ENCODE measurements around the gene FBXW7.

Gene FBXW7

GRCh38 chr4:152515678-152516077 lies 20.2 kb downstream of the FBXW7 start:
- no peak overlapping the region for H3K4me3 Mint-ChIP-seq
- no peak overlapping the region for H3K27ac Mint-ChIP-seq
- peaks cover 19 to 48% of the 10 kb centered on the region in 2 donors for H3K4me1 Mint-ChIP-seq (ENCODE audit: low read depth in 2 of 2)
- no peaks in the 10 kb centered on the region for H3K9me3 Mint-ChIP-seq
- ATAC-seq (replicated peaks) (no peak), DNase-seq (no peak)
- no peaks in the 10 kb centered on the region for H3K27me3 Mint-ChIP-seq
- H3K36me3 Mint-ChIP-seq (ENCODE audit: insufficient read depth), result peaks cover 23% of the 10 kb centered on the region

DNA sequence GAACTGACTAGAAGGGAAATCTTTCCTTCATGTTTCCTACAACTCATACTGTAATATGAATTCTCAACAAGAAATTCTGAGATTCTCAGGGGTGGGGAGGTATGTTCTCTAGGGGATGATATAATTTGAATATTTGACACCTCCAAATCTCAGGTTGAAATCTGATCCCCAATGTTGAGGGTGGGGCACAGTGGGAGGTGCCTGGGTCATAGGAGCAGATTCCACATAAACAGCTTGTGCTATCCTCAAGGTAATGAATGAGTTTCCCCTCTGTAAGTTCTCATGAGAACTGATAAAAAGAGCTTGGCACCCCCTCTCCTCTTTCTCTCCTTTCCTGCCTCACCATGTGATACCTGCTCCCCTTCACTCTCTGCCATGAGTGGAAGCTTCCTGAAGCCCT lies 21.5 kb downstream of the FBXW7 start:
- Mint-ChIP-seq H3K27me3 (no peaks in the 10 kb centered on the region), H3K4me3 (no peak overlapping the region), H3K27ac (peak overlapping the region in 1 of 2 donors; percentile 4), H3K36me3 (ENCODE audit: insufficient read depth) (peaks cover 12% of the 10 kb centered on the region), H3K4me1 (ENCODE audit: low read depth in 2 of 2) (peaks cover 26 to 47% of the 10 kb centered on the region in 2 donors), H3K9me3 (no peaks in the 10 kb centered on the region)
- DNase-seq, result no peak
- ATAC-seq (replicated peaks), result no peak

DNA sequence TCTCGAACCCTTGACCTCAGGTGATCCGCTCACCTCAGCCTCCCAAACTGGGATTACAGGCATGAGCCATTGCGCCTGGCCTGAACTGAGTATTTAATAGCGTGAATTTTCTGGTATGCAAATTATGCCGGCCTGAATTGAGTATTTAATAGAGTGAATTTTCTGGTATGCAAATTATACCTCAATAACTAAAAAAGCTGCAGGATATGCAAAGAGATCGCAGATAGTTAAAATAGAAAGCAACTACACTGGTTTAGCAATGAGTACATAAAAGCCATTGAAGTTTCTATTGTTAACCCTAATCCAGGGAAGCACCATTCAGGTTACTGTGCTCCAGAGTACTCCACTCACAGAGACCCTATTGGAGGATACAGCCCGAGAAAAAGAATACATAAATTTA lies 22.8 kb downstream of the FBXW7 start:
- no peak overlapping the region for H3K27ac Mint-ChIP-seq
- H3K27me3 Mint-ChIP-seq, result no peaks in the 10 kb centered on the region
- no peak overlapping the region for H3K4me3 Mint-ChIP-seq
- H3K36me3 Mint-ChIP-seq (ENCODE audit: insufficient read depth), result peaks cover 14% of the 10 kb centered on the region
- ATAC-seq (replicated peaks) (no peak), DNase-seq (no peak)
- H3K4me1 Mint-ChIP-seq (ENCODE audit: low read depth in 2 of 2), result peaks cover 26 to 49% of the 10 kb centered on the region in 2 donors
- no peaks in the 10 kb centered on the region for H3K9me3 Mint-ChIP-seq

- Mint-ChIP-seq H3K27me3 (no peaks in the 10 kb centered on the region), H3K27ac (no peak overlapping the region), H3K4me1 (ENCODE audit: low read depth in 2 of 2) (peaks cover 31 to 55% of the 10 kb centered on the region in 2 donors), H3K9me3 (no peaks in the 10 kb centered on the region), H3K4me3 (peak overlapping the region in 1 of 2 donors; percentile 4), H3K36me3 (ENCODE audit: insufficient read depth) (peaks cover 17% of the 10 kb centered on the region)
- DNase-seq, result no peak
- no peak for ATAC-seq (replicated peaks)
Measured at GRCh38 chr4:152512483-152512882, 23.4 kb downstream of the FBXW7 start.

- H3K4me1 Mint-ChIP-seq (ENCODE audit: low read depth in 2 of 2), result peaks cover 28 to 52% of the 10 kb centered on the region in 2 donors
Measured at GRCh38 chr4:152510349-152511147, 25.3 kb downstream of the FBXW7 start.

GRCh38 chr4:152509595-152510225 lies 26.2 kb downstream of the FBXW7 start:
- no peaks in the 10 kb centered on the region for H3K9me3 Mint-ChIP-seq
- H3K27ac Mint-ChIP-seq, result peak overlapping the region; percentile 91 to 92
- no peak for DNase-seq
- H3K27me3 Mint-ChIP-seq, result no peaks in the 10 kb centered on the region
- no peak for ATAC-seq (replicated peaks)
- H3K4me3 Mint-ChIP-seq, result peak overlapping the region; percentile 78 to 79
- peaks cover 25% of the 10 kb centered on the region for H3K36me3 Mint-ChIP-seq (ENCODE audit: insufficient read depth)
- peaks cover 29 to 52% of the 10 kb centered on the region in 2 donors for H3K4me1 Mint-ChIP-seq (ENCODE audit: low read depth in 2 of 2)

More at GRCh38 chr4:152510349-152511147, 25.3 kb downstream of the FBXW7 start:
- Mint-ChIP-seq H3K4me3 (peak overlapping the region; percentile 78 to 79), H3K9me3 (no peaks in the 10 kb centered on the region), H3K27ac (peak overlapping the region; percentile 91 to 92), H3K36me3 (ENCODE audit: insufficient read depth) (peaks cover 25% of the 10 kb centered on the region), H3K27me3 (no peaks in the 10 kb centered on the region)
- ATAC-seq (replicated peaks), result peak; percentile 65
- no peak for DNase-seq

DNA sequence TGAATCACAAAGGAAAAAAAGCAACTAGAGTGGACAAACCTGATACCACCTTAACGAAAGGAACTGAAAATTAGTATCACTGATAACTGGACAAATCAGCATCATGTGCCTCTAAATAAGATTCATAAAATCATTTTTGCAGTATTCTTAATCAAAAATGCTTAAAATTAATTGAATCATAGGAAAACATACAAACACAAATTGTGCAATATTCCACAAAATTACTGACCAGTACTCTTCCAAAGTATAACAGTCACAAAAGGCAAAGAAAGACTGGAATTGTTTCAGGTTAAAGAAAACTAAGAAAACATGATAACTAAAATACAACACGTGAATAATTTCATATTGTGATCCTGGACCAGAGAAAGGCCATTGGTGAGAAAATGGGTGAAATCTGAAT lies 27.1 kb downstream of the FBXW7 start:
- Mint-ChIP-seq H3K27ac (no peak overlapping the region), H3K36me3 (ENCODE audit: insufficient read depth) (peaks cover 25% of the 10 kb centered on the region), H3K27me3 (no peaks in the 10 kb centered on the region), H3K9me3 (no peaks in the 10 kb centered on the region), H3K4me1 (ENCODE audit: low read depth in 2 of 2) (peaks cover 25 to 45% of the 10 kb centered on the region in 2 donors), H3K4me3 (no peak overlapping the region)
- DNase-seq (no peak), ATAC-seq (replicated peaks) (no peak)

DNA sequence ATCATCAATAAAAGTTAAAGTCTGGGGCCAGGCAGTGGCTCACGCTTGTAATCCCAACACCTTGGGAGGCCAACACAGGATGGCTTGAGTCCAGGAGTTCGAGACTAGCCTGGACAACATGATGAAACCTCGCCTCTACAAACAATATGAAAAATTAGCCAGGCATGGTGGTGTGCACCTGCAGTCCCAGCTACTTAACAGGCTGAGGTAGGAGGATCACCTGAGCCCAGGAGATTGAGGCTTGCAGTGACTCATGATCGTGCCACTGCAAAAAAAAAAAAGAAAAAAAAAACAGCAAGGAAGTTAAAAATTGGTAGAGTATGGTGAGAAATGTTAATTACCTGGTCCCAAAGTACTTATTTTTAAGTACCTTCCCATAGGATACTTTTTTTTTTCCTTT lies 27.5 kb downstream of the FBXW7 start:
- H3K9me3 Mint-ChIP-seq, result no peaks in the 10 kb centered on the region
- peaks cover 24 to 45% of the 10 kb centered on the region in 2 donors for H3K4me1 Mint-ChIP-seq (ENCODE audit: low read depth in 2 of 2)
- no peak overlapping the region for H3K27ac Mint-ChIP-seq
- DNase-seq (no peak), ATAC-seq (replicated peaks) (no peak)
- H3K4me3 Mint-ChIP-seq, result no peak overlapping the region
- no peaks in the 10 kb centered on the region for H3K27me3 Mint-ChIP-seq
- peaks cover 25% of the 10 kb centered on the region for H3K36me3 Mint-ChIP-seq (ENCODE audit: insufficient read depth)

GRCh38 chr4:152503653-152504290 lies 32.1 kb downstream of the FBXW7 start:
- Mint-ChIP-seq H3K4me3 (no peak overlapping the region), H3K27ac (no peak overlapping the region), H3K27me3 (no peaks in the 10 kb centered on the region), H3K9me3 (no peaks in the 10 kb centered on the region), H3K36me3 (ENCODE audit: insufficient read depth) (peaks cover 24% of the 10 kb centered on the region), H3K4me1 (ENCODE audit: low read depth in 2 of 2) (peaks cover 17 to 31% of the 10 kb centered on the region in 2 donors)
- DNase-seq (no peak), ATAC-seq (replicated peaks) (no peak)

- H3K9me3 Mint-ChIP-seq, result no peaks in the 10 kb centered on the region
- H3K36me3 Mint-ChIP-seq (ENCODE audit: insufficient read depth), result peaks cover 13% of the 10 kb centered on the region
- H3K27ac Mint-ChIP-seq, result no peak overlapping the region
- no peak overlapping the region for H3K4me3 Mint-ChIP-seq
- ATAC-seq (replicated peaks) (no peak), DNase-seq (no peak)
- peaks cover 20 to 36% of the 10 kb centered on the region in 2 donors for H3K4me1 Mint-ChIP-seq (ENCODE audit: low read depth in 2 of 2)
- no peaks in the 10 kb centered on the region for H3K27me3 Mint-ChIP-seq
Measured at GRCh38 chr4:152501846-152502536, 33.9 kb downstream of the FBXW7 start.

GRCh38 chr4:152500800-152501434 lies 35.0 kb downstream of the FBXW7 start:
- peaks cover 12% of the 10 kb centered on the region for H3K36me3 Mint-ChIP-seq (ENCODE audit: insufficient read depth)
- H3K27ac Mint-ChIP-seq, result no peak overlapping the region
- peaks cover 21 to 40% of the 10 kb centered on the region in 2 donors for H3K4me1 Mint-ChIP-seq (ENCODE audit: low read depth in 2 of 2)
- DNase-seq (peak; percentile 72 to 82 (median 78)), ATAC-seq (replicated peaks) (peak; percentile 87)
- H3K4me3 Mint-ChIP-seq, result no peak overlapping the region
- no peaks in the 10 kb centered on the region for H3K9me3 Mint-ChIP-seq
- H3K27me3 Mint-ChIP-seq, result no peaks in the 10 kb centered on the region

GRCh38 chr4:152500275-152500674 lies 35.6 kb downstream of the FBXW7 start:
- Mint-ChIP-seq H3K9me3 (no peaks in the 10 kb centered on the region), H3K4me3 (no peak overlapping the region), H3K27me3 (no peaks in the 10 kb centered on the region), H3K4me1 (ENCODE audit: low read depth in 2 of 2) (peaks cover 23 to 39% of the 10 kb centered on the region in 2 donors), H3K36me3 (ENCODE audit: insufficient read depth) (peaks cover 12% of the 10 kb centered on the region), H3K27ac (no peak overlapping the region)
- DNase-seq, result no peak
- no peak for ATAC-seq (replicated peaks)

GRCh38 chr4:152499344-152499743 lies 36.5 kb downstream of the FBXW7 start:
- Mint-ChIP-seq H3K9me3 (no peaks in the 10 kb centered on the region), H3K36me3 (ENCODE audit: insufficient read depth) (peaks cover 12% of the 10 kb centered on the region), H3K27me3 (no peaks in the 10 kb centered on the region), H3K4me3 (no peak overlapping the region), H3K27ac (no peak overlapping the region), H3K4me1 (ENCODE audit: low read depth in 2 of 2) (peaks cover 25 to 41% of the 10 kb centered on the region in 2 donors)
- ATAC-seq (replicated peaks) (no peak), DNase-seq (no peak)

Data from effector memory CD8-positive, alpha-beta T cell (primary cell).